Left lobe of liver (tissue), 2 donors: Measurements from ENCODE around the gene MIR17HG. TPM values are rescaled to one million over a fixed set of nuclear protein-coding genes. Genes with fewer than 3 reads are reported as not detected.

Experiments used
- ATAC-seq: fragments of 200-7000 bp; cut with Tn5 transposase; one replicate; pipeline ENCODE4 v1.9.1; 2020; ENCODE audit warnings: mild to moderate bottlenecking, moderate library complexity
- DNase-seq: peaks from one replicate; pipeline ENCODE4 v3.0.0-alpha.2; 2020; ENCODE audit warnings: low spot score
- total RNA-seq: library from RNA; stranded (reverse); gene quantifications from one replicate; pipeline ENCODE4 v1.2.1, GENCODE V29; 2021
- donor health status: DM: no; HTN: no; CAD: no; lungs with moderate emphysema.
- donor health status: DM: no; HTN: yes; CAD: no.

The MIR17HG gene
- total RNA-seq, 1 donor from 2014 or later, result 1.9 TPM

DNA sequence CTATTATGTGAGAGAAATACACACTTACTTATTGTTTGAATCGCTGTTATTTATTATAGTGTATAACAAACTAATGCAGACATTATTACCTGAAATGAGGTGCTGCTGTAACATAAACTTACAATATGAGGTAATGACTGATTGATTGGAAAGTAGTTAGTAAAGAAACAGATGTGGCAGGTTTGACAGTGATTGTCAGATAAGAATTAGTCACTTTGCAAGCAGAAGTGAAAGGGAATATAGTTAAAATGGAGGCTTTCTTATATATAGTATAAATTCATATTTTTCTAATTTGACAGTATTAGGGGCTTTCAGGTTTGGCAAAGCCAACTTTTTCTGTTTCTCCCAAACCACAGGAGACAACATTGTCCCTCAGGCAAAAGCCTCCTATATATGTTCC, 20.6 kb downstream of the MIR17HG start:
- DNase-seq, result no peak
- ATAC-seq, result no peak

GRCh38 chr13:91368676-91369440, 21.4 kb downstream of the MIR17HG start:
- no peak for DNase-seq
- peak; percentile 2 for ATAC-seq

DNA sequence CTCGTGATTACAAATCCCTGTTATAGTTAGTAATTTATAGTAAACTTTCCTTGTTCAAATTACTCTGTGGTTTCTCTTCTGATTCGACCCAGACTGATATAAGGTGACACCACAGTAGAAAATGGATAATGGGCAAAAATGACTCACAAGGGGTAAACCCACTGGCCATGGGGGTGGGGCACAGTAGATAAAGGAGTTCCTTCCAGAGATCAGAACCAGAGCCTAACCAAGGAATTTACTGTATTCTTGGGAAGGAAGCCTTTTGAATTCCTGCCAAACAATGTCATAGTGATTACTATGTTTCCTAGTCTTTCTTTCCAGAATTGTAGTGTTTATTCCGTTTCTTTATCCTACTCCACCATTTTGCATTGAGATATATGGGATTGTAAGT, 21.9 kb downstream of the MIR17HG start:
- DNase-seq, result no peak
- ATAC-seq, result no peak

- DNase-seq (no peak), ATAC-seq (no peak)
Observed at GRCh38 chr13:91370501-91370900, 23.0 kb downstream of the MIR17HG start.

- DNase-seq (peak; percentile 72), ATAC-seq (peak; percentile 90)
Observed at GRCh38 chr13:91372911-91373310, 25.4 kb downstream of the MIR17HG start.

GRCh38 chr13:91375116-91375729, 27.7 kb downstream of the MIR17HG start:
- ATAC-seq, result peak; percentile 65
- DNase-seq, result no peak

DNA sequence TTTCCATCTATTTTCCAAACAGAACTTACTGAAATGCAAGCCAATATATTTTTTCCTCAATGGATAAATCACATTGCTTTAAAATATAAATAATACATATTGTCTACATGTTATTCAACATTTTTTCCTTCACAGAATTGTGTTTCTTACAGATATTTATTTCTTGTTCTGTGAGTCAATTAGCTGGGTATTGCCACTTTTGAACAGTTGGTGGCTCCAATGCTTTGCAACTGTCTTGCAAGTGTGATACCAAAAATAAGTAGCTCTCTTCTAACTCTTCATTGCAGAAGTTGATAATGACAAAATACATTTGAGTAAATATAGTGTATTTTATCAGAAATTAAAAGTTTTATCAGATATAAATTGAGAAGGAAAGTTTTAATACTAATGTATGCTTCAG, 33.9 kb downstream of the MIR17HG start:
- ATAC-seq (peak; percentile 63), DNase-seq (no peak)

GRCh38 chr13:91383836-91384235, 36.3 kb downstream of the MIR17HG start:
- DNase-seq, result no peak

DNA sequence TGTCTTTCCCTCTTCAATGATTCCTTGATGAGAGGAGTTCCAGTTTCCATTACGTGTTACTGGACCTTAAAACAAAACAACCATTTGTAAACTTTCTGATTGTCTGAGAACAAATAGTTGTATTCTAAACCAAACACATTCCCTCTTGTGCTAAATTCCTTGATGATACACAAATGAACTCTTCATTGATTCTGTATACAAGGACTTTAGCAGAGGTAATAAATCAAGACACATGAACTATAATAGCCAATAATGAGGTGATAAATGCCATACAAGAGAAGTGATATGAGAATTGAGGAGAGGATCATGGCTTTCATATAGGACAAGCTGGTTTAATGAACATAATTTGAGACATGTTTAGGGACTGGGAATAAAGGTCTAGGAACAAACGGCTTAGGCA, 37.4 kb downstream of the MIR17HG start:
- no peak for ATAC-seq
- DNase-seq, result no peak

More at GRCh38 chr13:91383836-91384235, 36.3 kb downstream of the MIR17HG start:
- no peak for ATAC-seq

DNA sequence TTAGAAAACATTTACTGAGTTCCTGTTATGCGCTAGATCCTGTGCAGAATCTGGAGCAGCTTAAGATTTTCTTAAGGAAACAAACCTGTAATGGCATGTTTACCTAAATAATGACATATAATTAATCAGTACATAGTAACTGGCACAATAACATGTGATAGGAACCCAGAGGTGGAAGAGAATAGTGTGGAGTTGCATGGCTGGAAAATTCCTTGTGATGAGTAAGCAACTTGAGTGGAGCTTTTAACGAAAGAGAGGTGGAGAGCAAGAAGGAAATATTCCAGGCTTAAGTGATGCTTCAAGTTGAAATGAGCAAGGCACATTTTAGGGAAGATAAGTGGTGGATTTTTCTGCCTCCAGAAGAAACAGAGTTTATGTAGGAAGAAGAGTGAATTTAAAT, 41.7 kb downstream of the MIR17HG start:
- ATAC-seq (no peak), DNase-seq (no peak)

GRCh38 chr13:91397595-91397994, 50.1 kb downstream of the MIR17HG start:
- ATAC-seq (no peak), DNase-seq (no peak)

GRCh38 chr13:91398413-91399188, 51.1 kb downstream of the MIR17HG start, which contains the start of gene GPC5:
TSS of gene GPC5 (plus strand) at chr13:91398621.
- ATAC-seq, result peak; percentile 99

GRCh38 chr13:91399189-91400062, 51.9 kb downstream of the MIR17HG start:
- DNase-seq, result no peak
- peak; percentile 22 for ATAC-seq

More at GRCh38 chr13:91398413-91399188, 51.1 kb downstream of the MIR17HG start, which contains the start of gene GPC5:
- DNase-seq, result peak; percentile 87

- no peak for ATAC-seq
- DNase-seq, result no peak
Observed at GRCh38 chr13:91400063-91400399, 52.5 kb downstream of the MIR17HG start.

DNA sequence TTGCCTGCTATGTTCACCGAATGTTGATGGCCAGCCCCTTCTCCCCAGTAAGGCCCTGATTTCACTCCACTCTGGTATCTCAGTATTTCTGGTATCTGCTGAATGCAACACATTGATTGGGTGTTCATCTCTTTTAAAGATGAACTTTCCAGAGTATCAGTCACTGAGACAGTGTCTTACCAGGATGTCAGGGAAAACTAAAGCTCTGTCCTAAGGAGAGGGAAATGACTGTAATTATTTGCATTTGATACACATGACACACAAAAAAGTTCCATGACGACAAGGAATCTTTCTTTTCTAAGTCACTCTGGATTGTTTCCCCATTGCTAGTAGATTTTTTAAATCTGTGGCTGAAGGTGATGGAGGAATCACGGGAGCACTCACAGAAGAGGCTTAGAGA, 53.2 kb downstream of the MIR17HG start:
- DNase-seq (no peak), ATAC-seq (no peak)

GRCh38 chr13:91401920-91402319, 54.4 kb downstream of the MIR17HG start:
- DNase-seq (no peak), ATAC-seq (no peak)

Other genes with a start within 250 kb of the MIR17HG start
- gene GPC5, start 50.9 kb downstream of the MIR17HG start, total RNA-seq, result 0.65 TPM